NCI-H1436 (cell line): ENCODE results near the gene PLOD3.
"Not testable (repeated sequence)": the region's sequence is repeated elsewhere in the genome, so short reads cannot be mapped to it uniquely, and the experiment has no call there.

Source experiments
- DNase-seq: peaks from one replicate; lab custom pipeline; 2025; lab: John Stamatoyannopoulos, UW

Gene PLOD3

DNA sequence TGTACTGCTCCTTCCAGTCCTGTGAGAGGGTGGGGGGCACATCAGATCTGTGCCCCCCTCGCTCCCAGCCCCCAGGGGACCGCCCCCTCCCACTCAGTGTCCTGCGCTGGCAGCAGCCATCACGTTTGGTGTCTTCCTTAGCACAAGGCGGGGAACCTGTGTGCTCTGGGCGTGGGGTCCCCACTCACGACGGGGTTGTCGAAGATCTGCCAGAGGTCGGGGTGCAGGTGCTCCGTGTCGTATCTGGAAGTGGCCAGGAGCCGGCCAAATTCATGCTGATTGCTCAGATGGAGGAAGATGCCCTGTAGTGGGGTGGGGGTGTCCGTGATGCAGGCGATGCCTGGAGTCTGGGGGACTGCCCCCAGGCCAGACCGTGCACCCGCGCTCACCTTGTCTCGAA is 7.2 kb downstream of the PLOD3 start:
- DNase-seq, result no peak

DNA sequence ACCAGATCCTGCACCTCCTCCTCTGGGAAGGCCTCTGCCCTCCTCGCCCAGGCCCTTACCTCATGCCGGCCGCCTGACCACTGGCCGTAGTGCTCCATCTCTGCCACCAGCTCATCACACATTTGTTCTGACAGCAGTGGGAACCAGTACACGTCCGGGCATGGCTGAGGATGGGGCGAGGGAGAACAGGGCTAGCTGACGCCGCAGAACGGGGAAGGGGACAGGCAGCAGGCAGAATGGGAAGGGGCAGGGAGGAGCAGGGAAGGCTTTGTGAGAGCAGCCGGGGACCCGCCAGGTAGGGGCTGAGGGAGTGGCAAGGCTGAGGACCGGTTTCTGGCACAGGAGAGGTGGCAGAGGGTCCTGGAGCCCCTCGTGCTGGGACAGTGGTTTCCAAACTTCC is 8.6 kb downstream of the PLOD3 start:
- DNase-seq, result no peak

DNA sequence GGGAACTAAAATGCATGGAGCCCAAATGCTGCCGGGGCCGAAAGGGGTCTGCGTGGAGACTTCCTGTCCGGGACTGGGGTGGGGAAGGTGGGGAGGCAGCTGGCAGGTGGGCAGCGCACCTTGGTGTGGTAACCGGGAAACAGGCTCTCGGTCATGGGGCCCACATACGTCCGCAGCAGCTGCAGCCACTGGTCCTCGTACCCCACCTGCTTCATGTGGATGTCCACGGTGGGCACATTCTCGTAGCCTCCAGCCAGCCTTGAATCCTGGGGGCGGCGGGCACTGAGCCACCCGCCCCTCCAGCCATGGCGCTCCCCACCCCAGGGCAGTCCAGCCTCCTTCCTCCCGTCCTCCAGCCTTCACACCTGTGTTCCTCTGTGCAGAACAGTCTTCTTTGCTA is 9.9 kb downstream of the PLOD3 start:
- no peak for DNase-seq

DNA sequence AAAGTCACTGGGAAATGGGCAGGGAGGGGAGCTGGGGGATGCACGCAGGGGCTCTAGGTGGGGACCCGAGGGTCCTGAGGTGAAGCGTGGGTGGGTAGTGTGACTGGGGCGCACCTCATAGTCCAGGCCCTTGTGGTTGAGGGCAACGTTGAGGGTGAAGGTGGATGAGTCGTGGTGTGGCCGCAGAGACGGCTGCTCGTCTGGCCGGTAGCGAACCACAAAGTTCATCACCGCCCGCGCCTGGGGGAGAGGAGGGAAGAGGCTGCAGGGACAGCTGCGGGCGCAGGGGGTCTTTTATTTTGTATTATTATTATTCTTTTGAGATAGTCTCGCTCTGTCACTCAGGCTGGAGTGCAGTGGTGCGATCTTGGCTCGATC is 10.7 kb downstream of the PLOD3 start:
- DNase-seq, result no peak

GRCh38 chr7:101205901-101206664 is 11.3 kb downstream of the PLOD3 start:
- no peak for DNase-seq

- DNase-seq, result not testable (repeated sequence)
Observed at GRCh38 chr7:101203740-101204738, 13.3 kb downstream of the PLOD3 start.

GRCh38 chr7:101202603-101202918 is 14.8 kb downstream of the PLOD3 start:
- DNase-seq, result no peak

- DNase-seq, result no peak
Observed at GRCh38 chr7:101201695-101202602, 15.4 kb downstream of the PLOD3 start.

DNA sequence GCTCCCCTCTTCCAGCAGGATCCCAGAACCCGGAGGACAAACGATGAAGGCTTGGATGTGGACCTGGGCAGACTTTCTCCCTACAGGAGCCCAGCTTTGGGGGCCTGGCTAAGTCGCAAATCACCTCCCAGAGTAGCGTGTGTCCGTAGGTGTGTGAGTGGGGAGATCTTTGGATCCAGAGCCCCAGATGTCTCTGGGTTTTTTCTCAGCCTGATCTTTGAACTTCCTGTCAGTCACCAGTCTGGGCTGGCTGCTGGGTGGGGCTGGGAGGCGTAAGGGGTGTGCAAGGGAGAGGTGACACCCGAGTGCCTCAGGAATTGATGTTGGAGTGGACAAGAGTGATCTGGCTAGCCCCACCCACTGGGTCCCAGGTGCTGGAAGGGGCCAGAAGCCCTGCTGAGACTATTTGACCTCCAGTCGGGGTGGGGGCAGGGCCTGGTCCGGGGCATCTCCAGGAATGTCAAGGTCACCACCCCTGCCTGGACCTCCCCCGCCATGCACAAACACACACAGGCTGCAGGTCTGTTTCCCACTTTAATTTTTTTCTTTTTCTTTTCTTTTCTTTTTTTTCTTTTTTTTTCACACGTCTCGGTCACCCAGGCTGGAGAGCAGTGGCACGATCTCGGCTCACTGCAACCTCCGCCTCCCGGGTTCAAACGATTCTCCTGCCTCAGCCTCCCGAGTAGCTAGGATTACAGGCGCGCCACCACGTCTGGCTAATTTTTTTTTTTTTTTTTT is 16.4 kb downstream of the PLOD3 start, which contains the start of gene MOGAT3:
MOGAT3 (minus strand) TSS at position 175 of the 738 bp plus-strand sequence. CDS start 182 bp downstream, outside the sequence.
- DNase-seq, result no peak

GRCh38 chr7:101200504-101200861 is 16.9 kb downstream of the PLOD3 start:
- DNase-seq, result no peak

- not testable (repeated sequence) for DNase-seq
Observed at GRCh38 chr7:101199522-101199921, 17.9 kb downstream of the PLOD3 start.

- DNase-seq, result no peak
Observed at GRCh38 chr7:101198476-101198875, 18.9 kb downstream of the PLOD3 start.

DNA sequence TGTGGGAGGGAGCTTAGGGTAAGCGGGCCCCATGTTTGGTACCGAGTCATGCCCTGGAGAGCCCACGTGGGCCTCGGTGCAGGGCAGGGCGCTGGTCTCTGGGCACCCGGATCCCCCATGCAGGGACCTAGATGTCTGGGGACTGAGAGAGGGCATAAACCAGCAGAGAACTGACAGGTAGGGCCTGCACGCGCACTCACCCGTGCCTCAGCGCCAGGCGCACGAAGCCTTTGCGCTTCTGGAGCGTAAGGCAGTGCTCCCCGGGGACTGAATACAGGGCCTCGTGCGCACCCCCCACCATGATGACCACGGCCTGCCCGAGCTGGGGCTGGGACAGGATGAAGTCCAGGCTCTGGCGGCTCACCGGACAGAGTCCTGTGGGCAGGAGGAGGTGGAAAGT is 19.4 kb downstream of the PLOD3 start:
- DNase-seq, result no peak

DNA sequence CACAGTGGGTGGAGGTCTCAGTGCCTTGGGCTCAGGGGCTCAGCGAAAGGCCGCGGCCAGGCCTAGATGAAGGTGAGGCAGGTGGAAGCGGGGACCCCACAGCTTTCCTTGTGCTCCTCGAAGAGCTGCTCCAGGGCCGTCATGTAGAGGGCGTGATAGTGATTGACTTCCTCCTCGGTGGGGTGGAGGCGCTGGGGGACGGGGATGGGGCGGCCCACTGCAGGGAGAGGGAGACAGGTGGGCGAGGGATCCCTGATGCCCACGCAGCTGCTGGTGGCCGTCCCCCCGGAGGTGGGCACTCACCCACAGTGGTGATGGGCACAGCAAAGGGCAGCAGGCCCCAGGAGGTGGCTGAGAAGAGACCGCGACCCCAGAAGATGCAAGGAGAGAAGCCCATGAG is 21.5 kb downstream of the PLOD3 start:
- DNase-seq, result no peak

DNA sequence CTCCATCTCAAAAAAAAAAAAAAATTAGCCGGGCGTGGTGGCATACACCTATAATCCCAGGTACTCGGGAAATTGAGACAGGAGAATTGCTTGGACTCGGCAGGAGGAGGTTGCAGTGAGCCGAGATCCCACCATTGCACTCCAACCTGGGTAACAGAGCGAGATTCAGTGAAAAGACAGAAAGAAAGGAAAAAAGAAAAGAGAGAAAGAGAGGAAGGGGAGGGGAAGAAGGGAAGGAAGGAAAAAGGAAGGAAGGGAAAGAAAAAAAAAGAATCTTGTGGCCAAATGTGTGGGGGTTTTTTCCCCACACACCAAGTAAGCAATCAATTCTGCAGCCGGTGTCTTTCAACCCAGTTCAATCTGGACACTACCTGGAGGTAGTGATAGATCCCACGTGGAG is 28.3 kb downstream of the PLOD3 start:
- DNase-seq, result no peak

DNA sequence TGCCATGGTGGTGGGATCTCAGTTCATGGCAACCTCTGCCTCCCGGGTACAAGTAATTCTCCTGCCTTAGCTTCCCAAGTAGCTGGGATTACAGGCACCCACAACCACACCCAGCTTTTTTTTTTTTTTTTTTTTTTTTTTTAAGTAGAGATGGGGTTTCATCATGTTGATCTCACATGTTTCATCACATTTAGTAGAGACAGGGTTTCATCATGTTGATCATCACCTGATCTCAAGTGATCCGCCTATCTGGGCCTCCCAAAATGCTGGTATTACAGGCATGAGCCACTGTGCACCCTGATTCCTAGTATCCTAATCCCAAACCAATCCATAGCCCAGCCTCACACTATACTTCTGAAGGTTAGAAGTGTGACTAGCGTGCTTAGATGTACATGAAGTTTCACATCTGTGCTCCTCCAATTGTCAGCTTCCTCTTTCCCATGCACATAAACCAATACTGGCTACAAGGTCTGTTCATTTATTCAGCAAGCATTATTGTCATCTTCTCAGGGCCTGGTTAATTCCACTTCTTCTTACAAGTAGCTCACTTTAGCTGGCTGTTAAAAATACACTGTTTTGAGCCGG is 30.4 kb downstream of the PLOD3 start:
- no peak for DNase-seq

- DNase-seq, result no peak
Observed at GRCh38 chr7:101186194-101186593, 31.2 kb downstream of the PLOD3 start.

GRCh38 chr7:101185258-101185839 is 32.0 kb downstream of the PLOD3 start:
- DNase-seq, result no peak

- peak; percentile 29 for DNase-seq
Observed at GRCh38 chr7:101180130-101180755, 37.1 kb downstream of the PLOD3 start, which contains the start of gene NAT16. Gene NAT16, minus strand, starts transcription at chr7:101180293. Its CDS starts 5,486 bp downstream, at chr7:101174807.

- no peak for DNase-seq
Observed at GRCh38 chr7:101179713-101180112, 37.7 kb downstream of the PLOD3 start.
